HuH-7 (cell line): ENCODE measurements around the gene XRN2.
A peak's percentile ranks its signal among the peaks of the same experiment; 100 is the strongest.
"Not testable (repeated sequence)": the region's sequence is repeated elsewhere in the genome, so short reads cannot be mapped to it uniquely, and the experiment has no call there.

Experiments used
- DNase-seq: peaks from one replicate; pipeline ENCODE4 v3.0.0; 2011; ENCODE audit warnings: low spot score

The XRN2 gene

DNA sequence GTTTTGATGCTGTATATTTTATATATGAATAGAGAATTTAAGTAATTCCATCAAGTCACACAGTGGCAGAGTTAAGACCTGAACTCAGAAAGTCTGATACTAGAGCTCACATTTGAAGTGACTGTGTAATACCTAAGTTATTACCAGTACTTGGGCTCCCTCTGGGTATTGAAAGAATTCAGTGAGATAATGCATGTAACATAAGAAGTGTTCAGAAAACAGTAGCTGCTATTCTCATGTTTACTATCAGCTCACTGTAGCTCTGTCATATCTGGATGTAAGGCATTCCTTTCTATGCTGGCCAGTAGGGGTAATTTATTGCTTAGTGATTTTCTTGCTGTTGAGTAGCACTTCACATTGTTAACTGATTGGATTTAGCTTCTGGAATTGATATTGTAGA, 49.6 kb downstream of the XRN2 start:
- DNase-seq = no peak

DNA sequence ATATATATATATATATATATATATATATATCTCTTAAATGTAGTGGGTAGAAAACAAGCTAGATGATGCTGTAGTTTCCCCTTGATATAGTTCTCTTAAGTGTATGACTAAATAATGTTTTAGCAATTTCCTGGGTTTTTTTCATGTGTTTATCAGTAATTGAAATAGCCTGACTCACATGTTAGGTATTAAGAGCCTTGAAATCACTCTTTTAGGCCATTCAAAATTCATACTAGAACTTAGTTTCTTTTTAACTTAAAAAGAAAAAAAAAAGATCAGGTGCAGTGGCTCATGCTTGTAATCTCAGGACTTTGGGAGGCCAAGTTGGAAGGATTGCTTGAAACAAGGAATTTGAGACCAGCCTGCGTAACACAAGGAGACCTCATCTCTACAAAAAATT, 50.1 kb downstream of the XRN2 start:
- DNase-seq = no peak

DNA sequence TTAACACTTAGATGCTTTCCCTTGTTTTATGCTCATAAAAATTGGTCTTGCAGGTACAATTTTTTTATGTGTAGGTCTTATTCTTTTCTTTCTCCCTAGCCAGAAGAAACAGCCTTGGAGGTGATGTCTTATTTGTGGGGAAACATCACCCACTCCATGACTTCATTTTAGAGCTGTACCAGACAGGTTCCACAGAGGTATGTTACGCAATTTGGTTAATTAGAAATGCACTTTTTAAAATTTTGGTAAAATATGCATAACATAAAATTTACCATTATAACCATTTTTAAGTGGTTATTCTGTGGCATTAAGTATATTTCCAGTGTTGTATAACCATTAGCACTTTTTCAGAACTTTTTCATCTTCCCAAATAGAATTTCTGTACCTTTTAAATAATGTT, 52.9 kb downstream of the XRN2 start:
- no peak for DNase-seq

DNA sequence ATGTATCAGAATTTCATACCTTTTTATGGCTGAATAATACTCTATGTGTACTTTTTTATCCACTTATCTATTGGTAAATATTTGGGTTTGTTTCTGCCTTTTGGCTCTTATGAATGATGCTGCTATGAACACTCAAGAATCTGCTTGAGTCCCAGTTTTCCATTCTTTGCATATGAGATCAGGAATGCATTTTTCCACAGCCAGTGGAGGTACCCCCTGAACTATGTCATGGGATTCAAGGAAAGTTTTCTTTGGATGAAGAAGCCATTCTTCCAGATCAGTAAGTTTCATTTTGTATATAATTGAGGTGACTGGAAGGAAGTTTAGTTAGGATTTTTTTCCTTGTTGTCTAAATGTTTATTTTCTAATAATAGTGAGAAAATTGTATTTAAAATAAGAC, 53.3 kb downstream of the XRN2 start:
- no peak for DNase-seq

DNA sequence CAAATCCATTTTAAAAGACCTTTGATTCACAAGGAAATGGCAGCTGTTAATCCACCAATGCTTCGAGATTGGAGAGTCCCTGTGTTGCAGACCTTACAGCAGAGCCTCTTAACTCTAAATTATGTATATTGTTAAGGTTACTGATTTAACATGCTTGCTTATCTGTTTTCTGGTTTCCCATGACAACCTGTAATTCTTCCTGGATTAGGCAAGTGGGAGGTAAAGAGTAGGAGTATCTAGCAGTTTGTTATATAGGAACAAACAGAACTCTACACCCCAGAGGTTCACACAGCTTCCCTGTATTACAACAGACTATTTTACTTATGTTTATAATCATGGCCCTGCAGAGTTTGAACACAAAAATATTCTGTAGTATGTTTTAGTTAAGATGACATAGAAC, 54.7 kb downstream of the XRN2 start:
- peak; percentile 48 for DNase-seq

DNA sequence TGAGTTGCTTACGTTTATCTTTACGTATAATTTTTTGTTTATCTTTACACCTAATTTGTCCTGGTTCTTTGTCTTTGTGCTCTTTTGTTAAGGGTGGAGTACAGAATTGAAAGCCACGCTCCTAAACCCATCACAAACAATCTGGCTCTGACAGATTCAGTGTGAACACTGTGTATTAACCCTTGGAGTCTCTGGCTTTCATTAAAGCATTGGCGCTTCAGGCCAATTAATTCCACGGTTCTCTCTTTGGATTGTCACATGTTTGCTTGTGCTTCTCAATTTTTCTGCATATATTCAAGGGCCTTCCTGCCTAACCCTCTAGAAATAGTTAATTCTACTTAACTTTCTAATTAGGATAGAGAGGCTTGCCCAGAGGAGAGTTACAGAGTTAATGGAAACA, 55.6 kb downstream of the XRN2 start:
- no peak for DNase-seq

DNA sequence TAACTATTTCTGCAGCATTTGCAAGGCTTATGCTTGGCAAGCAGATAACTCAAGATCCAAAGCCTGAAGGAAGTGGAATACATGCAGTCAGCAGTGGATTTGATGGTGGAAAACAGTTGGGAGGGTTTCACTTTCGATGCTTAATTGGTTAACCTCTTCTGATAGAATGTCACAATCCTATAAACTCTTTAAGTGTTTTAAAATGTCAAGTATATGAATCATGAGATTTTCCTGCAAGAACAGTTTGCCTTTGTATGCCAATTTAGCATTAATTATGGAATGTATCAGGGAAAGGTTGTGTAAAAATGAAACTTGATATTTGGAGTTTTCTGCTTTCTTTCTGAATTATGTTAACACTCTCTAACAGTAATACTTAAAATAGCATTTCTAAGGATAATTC, 57.6 kb downstream of the XRN2 start:
- no peak for DNase-seq

DNA sequence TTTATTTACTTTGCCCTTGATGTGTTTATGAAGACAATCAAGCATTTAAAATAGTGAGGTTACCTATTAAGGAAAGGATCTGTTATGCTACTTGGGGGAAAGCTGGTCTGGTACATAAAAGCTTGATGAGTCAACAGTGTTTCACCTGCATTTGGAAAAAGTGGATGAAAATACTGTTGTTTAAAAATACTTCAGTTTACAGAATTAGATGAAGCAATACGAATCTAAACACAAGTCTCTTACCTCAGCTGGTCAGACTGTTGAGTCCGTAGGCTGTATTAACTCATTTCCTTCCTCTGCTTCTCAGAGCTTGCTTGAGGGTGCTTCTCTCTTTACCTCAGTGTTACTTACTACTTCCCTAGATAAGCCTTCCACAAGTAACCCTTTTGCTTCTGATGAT, 58.1 kb downstream of the XRN2 start:
- DNase-seq = no peak

DNA sequence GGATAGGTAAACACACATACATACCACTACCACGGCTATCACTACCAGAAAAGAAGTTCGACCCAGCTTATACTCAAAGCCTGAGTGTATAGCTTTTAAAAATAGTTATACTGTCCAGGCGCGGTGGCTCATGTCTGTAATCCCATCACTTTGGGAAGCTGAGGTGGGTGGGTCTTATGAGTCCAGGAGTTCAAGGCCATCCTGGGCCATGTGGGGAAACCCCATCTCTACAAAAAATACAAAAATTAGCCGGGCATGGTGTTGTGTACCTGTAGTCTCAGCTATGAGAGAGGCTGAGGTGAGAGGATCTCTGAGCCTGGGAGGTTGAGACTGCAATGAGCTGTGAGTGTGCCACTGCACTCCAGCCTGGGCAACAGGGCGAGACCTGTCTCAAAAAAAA, 61.3 kb downstream of the XRN2 start:
- DNase-seq = no peak

DNA sequence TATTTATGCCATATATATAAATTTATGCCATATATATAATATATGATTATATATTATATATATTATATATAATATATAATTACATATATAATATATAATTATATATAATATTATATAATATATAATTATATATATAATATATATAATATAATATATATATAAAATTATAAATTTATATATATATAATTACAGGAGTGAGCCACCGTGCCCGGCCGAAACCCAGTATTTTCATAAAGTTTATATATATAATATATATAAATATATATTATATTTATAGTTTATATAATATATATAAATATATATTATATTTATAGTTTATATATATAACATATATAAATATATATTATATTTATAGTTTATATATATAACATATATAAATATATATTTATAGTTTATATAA, 62.6 kb downstream of the XRN2 start:
- DNase-seq = no peak

DNA sequence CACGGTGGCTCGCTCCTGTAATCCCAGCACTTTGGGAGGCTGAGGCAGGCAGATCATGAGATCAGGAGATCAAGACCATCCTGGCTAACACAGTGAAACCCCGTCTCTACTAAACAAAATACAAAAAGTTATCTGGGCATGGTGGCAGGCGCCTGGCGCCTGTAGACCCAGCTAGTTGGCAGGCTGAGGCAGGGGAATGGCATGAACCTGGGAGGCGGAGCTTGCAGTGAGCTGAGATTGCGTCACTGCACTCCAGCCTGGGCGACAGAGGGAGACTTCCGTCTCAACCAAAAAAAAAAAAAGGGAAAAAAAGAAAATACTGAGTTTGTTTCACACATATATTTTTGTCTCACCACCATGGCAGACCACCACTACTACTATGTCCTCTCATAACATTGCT, 63.1 kb downstream of the XRN2 start:
- DNase-seq = not testable (repeated sequence)

DNA sequence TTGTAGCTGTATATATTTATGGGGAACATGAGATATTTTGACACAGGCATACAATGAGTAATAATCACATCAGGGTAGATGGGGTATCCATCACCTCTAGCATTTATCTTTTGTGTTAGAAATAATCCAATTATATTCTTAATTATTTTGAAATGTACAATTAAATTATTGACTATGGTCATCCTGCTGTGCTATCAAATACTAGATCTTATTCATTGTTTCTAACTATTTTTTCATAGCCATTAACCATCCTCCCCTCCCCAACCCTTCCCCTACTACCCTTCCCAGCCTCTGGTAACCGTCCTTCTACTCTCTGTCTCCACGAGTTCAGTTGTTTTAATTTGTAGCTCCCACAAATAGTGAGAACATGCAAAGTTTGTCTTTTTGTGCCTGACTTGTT, 65.7 kb downstream of the XRN2 start:
- DNase-seq = no peak

DNA sequence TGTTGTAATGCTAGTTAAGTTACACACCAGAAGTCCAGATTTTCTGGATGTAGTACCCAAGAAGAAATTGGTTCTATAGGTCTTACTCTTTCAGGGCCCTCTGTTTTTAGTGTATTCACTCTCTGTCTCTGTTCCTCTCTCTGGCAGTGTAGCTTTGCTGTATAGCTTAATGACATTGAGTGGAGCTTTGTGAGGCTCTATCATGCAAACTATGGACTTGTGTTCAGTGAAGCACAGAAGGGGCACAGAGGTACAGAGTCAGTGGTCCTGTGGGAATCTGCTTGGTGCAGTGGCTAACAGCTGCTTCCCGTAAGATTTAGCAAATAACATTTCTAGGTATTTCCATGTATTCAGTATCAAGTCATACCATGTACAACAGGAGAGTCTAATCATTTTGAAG, 68.1 kb downstream of the XRN2 start:
- DNase-seq = no peak

DNA sequence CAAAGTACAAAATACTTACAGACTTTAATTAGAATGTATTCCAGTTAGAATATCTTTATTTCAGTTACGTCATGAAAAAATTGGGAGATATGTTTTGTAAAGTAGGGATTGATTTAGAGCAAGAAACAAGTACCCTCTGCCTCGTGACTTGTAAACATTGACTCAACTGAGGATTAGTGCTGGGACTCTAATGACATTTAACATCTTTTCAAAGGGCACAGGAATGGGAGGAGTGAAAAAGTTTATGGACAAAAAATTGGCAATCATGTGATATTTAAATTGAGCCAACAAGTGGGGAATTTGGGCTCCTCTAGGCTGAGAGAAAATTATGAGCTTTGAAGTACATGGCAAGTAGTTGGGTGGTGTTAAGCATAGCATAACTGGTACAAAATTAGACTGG, 68.9 kb downstream of the XRN2 start:
- DNase-seq = no peak

DNA sequence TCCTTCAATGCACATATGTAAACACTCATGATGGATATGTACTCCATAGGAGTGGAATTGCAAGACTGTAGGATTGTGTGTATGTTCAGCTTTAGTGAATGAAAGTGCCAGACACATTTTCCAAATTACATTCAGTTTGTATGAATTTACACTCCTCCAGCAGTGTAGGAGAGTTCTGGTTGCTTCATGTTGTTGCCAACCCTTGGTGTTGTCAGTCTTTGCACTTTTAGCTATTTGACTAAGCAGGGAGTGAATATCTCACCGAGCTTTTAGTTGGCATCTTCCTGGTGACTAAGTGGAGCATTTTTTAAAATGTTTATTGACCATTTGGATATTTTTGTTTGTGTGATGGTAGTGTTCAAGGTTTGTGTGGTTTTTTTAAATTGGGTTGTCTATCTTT, 70.3 kb downstream of the XRN2 start:
- no peak for DNase-seq

DNA sequence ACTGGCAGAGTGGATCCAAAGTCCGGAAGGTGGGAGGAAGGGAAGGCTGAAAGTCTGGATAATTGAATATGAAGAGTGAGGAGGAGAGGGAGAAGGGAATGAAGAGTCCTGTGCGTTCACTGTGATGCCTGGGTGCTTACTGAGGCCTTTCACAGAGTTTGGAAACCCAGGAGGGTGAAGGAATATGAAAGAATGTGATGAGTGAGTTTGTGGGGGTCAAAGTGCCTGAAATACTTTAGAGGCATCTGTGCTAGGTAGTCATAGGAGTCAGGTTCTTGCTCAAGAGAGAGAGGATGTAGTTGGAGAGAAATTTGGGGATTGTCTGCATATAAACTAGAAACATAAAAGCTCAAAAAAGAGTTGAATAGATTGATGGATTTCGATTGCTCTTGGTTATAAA, 73.5 kb downstream of the XRN2 start:
- DNase-seq = no peak

DNA sequence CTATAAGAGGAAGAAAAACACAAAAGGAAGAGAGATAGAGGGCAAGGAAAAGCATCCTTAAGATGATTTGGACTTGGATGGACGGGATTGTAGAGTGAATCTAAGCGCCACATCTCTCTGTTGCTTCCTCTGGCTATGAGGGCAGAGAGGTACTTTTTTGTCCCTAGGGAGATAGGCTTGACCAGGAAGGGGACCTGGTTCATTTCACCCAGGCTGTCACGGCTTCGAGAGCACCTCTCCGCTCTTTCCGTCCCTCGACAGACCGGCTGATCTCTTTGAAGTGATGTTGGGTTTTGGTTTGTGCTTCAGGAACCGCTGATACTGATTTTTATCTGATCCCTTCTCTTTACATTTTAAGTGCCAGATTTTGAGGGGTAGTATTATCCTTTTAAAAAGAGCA, 74.6 kb downstream of the XRN2 start:
- DNase-seq = no peak

DNA sequence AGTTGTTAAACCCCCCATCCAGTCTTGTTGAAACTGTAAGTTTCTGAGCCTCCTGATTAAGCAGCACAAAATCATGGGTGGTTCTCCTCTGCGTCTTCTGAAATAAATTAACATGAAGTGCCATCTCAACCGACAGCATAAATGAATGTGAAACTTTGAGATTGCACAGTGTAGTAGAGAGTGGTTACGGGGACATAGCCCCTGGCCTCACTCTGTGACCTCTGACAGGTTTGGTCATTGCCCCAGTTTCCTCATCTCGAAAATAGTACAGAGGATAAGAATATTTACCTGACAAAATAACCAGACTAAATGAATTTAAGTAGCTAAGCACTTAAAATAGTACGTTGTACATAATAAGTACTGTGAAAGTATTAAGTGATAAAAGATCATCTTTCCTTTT, 75.1 kb downstream of the XRN2 start:
- DNase-seq = no peak

DNA sequence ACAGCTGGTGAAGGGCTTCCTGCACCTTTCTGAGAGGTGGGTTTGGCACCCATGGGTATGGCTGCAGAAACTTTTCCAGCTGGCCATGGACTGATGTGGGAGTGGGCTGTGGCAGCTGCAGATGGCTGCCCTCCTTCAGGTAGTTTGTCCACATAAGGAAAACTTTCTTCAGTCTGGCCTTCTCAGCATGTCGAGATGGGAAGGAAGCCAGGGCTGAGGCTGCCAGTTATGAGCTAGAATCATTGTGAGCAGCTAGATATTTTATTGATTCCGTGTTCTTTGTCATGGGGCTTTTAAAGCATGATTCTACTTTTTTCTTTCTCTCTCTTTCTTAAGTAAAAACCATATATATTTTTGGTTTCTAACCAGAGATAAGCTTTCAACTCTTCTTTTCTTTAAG, 77.6 kb downstream of the XRN2 start:
- DNase-seq = no peak

DNA sequence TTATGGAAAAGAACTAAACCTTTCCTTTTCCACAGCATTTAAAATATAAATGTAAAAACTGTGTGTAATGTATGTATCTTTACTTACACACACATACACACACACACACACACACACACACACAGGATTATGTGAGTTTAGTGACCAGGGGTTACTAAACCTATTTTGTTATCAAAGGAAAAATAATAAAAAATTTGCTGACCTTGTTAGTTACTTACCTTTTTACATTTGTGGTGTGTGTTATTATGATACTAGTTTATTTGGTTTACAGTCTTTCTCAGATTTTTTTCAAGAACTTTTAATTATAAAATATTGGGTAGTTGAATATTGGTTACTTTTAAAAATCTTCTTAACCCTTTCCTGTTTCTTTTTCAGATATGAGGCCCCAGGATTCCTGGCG, 78.5 kb downstream of the XRN2 start:
- DNase-seq = no peak

DNA sequence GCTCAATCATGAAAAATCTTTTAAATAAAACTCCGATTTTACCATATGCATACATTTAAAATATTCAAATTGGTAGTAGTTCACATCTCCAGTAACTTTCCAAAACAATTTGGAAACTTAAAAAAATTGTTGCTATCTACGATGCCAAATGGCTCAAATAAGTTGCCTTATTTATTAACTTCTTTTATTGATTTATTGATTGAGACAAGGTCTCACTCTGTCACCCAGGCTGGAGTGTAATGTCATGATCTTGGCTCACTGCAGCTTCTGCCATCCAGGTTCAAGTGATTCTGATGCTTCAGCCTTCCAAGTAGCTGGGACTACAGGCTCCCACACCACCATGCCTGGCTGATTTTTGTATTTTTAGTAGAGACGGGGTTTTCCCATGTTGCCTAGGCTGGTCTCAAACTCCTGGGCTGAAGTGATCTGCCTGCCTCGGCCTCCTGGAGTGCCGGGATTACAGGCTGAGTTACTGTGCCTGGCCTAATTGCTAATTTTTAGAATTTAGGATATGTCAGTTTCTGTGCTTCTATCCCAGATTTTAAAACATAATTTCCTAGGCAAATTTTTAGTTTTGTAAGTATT, 81.3 kb downstream of the XRN2 start:
- no peak for DNase-seq

DNA sequence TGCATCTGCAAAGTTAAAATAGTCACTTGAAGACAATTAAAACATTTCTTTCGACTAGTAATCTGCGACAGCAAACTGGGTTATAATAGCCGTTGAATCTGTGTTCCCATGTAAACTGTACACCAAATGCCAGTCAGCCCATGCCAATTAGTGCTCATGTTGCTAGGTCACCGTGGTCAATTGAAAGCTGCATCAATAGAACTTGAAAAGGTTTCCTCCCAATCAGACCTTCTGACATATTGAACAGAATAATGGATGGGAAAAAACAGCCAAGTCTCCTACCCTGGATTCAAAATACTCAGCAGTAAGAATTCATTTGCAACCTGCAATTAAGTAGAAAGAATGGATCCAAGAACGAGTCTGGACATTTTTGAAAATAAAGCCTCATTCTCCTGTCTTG, 83.0 kb downstream of the XRN2 start:
- DNase-seq = no peak

DNA sequence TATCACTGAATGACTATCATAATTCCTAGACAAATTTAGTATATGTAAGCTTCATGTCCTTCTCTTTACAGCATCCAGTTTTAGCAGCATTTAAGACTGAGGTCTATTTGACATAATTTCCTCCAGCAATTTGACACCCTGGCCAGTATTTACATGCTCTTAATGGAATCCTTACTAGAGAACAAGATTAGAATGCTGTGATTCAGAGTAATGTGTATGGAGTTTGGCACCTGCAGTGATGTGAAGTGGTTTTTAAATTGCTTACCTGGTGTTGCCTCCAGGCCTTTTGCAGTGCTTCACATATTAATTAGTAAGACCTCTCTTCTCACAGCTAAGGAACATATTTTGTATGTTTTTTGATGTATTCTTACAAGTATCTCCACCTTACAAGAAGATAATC, 84.4 kb downstream of the XRN2 start:
- DNase-seq = no peak

DNA sequence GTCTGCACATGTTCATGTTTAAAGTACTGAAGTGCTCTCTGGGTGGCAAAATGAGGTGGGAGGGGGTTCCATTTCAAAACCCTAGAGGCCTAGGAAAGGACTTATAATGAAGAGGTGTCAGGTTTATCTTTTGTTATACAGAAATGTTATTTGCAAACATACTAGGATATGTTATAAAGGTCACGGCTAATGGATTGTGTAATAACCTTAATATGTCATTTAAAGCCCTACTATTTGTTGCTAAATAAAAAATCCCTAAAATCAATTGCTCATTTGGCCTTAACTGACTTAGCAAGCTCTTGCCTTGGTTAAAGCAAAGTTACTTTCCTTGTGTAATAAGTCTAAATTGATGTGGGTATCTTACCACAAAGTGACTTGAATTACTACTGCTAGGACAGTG, 85.4 kb downstream of the XRN2 start:
- DNase-seq = no peak

DNA sequence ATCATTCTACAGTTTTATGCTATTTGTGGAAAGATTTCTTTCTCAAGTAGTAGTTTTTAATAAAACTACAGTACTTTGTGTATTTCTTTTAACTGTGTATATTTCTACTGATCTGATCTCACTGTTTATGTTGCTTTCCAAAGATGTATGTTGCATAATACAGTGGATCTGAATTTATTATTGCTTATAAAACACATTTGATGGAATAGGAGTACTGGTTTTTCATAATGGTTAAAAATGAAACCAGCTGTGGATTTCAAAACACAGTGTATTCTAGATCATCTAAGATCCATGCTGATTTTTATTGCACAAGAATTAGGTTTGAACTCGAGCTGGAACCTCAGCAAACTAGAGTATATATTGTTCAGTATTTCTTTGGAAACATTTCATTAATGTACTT, 86.2 kb downstream of the XRN2 start:
- no peak for DNase-seq
